Measurements from ENCODE around the gene PDCD7. TPM values are rescaled to one million over a fixed set of nuclear protein-coding genes. Genes with fewer than 3 reads are reported as not detected.
A peak's percentile ranks its signal among the peaks of the same experiment; 100 is the strongest.

PDCD7 gene
- total and polyA plus RNA-seq, 2 of the 4 experiments (the other 2 are of a cell fraction), result 4.7 to 12.3 TPM

GRCh38 chr15:65081758-65082157 is 51.9 kb downstream of the PDCD7 start:
- ATAC-seq (ENCODE audit: low read depth), result no peak
- Histone ChIP-seq H2AK9ac (replicated peaks; ENCODE audit: low read depth, low read length, poor library complexity) (no peak overlapping the region), H2AK5ac (ENCODE audit: low read depth, low read length) (no peak overlapping the region; the same call in 1 of the 2 replicates), H3K18ac (ENCODE audit: low read depth, low read length) (no peak overlapping the region), H3K79me1 (ENCODE audit: low read depth in 1 of 2, low read length in 2 of 2) (no peaks in the 10 kb centered on the region), H3K9me3 (ENCODE audit: control insufficient read depth, insufficient read depth, low read length) (no peaks in the 10 kb centered on the region), H2BK5ac (ENCODE audit: low read depth, low read length, poor library complexity, severe bottlenecking) (no peak overlapping the region), H3K4me1 (ENCODE audit: control insufficient read depth, insufficient read depth, low read length) (peaks cover 19% of the 10 kb centered on the region; the same call in 1 of the 2 replicates), H4K8ac (ENCODE audit: low read depth in 2 of 2, low read length in 2 of 2) (no peak overlapping the region), H3K4me3 (ENCODE audit: insufficient read depth, low read depth, low read length) (no peak overlapping the region), H4K20me1 (ENCODE audit: insufficient read depth, low read length) (no peaks in the 10 kb centered on the region; the same call in none of the 2 replicates), H3K9ac (ENCODE audit: low read depth, low read length) (no peak overlapping the region), H2BK20ac (ENCODE audit: low read depth, low read length) (no peak overlapping the region; the same call in 1 of the 2 replicates), H3K23ac (ENCODE audit: low read depth, low read length) (no peak overlapping the region), H3K27me3 (ENCODE audit: control insufficient read depth, insufficient read depth, low read length) (peaks cover 61% of the 10 kb centered on the region), H4K5ac (ENCODE audit: low read depth, low read length) (no peak overlapping the region), H3K9me1 (ENCODE audit: insufficient read depth, low read length) (no peaks in the 10 kb centered on the region), H3K27ac (ENCODE audit: insufficient read depth, low read length) (no peak overlapping the region), H3K36me3 (ENCODE audit: control insufficient read depth, insufficient read depth, low read length) (no peaks in the 10 kb centered on the region), H2BK120ac (ENCODE audit: low read depth, low read length) (no peak overlapping the region), H3K4me2 (ENCODE audit: low read depth, low read length) (no peak overlapping the region), H3K14ac (replicated peaks; ENCODE audit: low read depth, low read length) (peak overlapping the region; percentile 46; the same call in 1 of the 2 replicates), H3K56ac (ENCODE audit: extremely low read depth, insufficient read depth, low read length) (no peak overlapping the region), H2BK15ac (ENCODE audit: low read depth, low read length) (no peak overlapping the region), H2AFZ (replicated peaks; ENCODE audit: low read length, poor library complexity) (no peak overlapping the region), H4K91ac (ENCODE audit: insufficient read depth, low read depth, low read length) (no peak overlapping the region), H3K4ac (ENCODE audit: low read depth, low read length) (0 out of 2 replicates have a peak overlapping the region, but pooled peaks have one; percentile 4)
- peak; percentile 31 for DNase-seq
- intact Hi-C loops (cut with micrococcal nuclease), result no loop called here
- no TSS peak for BruUV-seq (replicated peaks)
- dilution Hi-C loops (cut with HindIII; ENCODE audit: low sequenced_read_pairs, unreplicated experiment), result no loop called here
- TF ChIP-seq CTCF (conservative IDR thresholded peaks at IDR 0.05; ENCODE audit: low read depth, low read length) (no peak), CHD1 (IDR thresholded peaks at IDR 0.05; ENCODE audit: low read depth, low read length) (no peak), BHLHE40 (IDR thresholded peaks at IDR 0.05; ENCODE audit: low read depth, low read length) (no peak), FOS (IDR thresholded peaks at IDR 0.05; ENCODE audit: low read depth, low read length) (no peak), RCOR1 (IDR thresholded peaks at IDR 0.05; ENCODE audit: insufficient replicate concordance, low read length) (no peak), MXI1 (IDR thresholded peaks at IDR 0.05; ENCODE audit: borderline replicate concordance, low read depth, low read length) (no peak), POLR2A (IDR thresholded peaks at IDR 0.05; ENCODE audit: low read depth, low read length) (no peak), RFX5 (IDR thresholded peaks at IDR 0.05; ENCODE audit: low read depth, low read length) (no peak), MAZ (IDR thresholded peaks at IDR 0.05; ENCODE audit: borderline replicate concordance, low read depth, low read length) (no peak), NFE2L2 (IDR thresholded peaks at IDR 0.05; ENCODE audit: low read depth, low read length) (no peak), MAFK (IDR thresholded peaks at IDR 0.05; ENCODE audit: low read depth, low read length) (no peak)
- ChIA-PET CTCF (interaction anchor here (3.5 to 4.4 kb wide), 2 partner anchors 27 to 48 kb away, joined by 21 to 74 read pairs; no protein-coding TSS in a partner anchor), POLR2A (ENCODE audit: unreplicated experiment) (no interaction called here)
- in situ Hi-C loops (cut with MboI; ENCODE audit: low sequenced_read_pairs), result loop anchor here (10.0 kb wide), 1 partner anchor 47 kb away; no protein-coding TSS in a partner anchor
- no CpG with 5 or more reads among the region's 5 CpGs for WGBS, 2 experiments (ENCODE audit: extremely low coverage in 2 of 2, insufficient read length in 1 of 2)
